ENCODE data around the gene SLC23A2.

The SLC23A2 gene

DNA sequence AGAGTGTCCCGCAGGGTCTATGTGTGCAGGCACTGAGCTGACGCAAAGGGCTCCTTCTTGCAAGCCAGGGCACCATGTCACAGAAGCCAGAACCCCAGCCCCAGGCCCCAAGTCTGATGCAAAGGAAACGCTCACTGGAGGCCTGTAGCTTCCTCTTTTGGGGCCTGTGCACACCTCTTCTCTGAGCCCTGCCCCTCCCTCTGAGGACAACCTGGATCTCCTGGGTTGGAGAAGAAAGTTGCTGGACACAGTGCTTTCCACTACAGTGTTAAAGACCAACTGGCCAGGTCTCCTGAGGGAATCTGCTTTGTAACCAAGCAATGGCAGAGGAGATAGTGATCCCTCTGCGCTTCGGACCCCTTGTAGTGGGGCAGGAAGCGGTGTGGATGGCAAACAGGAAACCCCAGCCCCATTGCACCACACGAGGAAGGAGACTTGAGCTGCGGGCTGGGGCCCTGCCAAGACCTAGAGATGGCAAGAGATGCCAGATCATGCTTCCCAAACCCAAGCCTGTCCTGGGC, 189.6 kb downstream of the SLC23A2 start:
- peak in 1 of 2 donors; percentile 50 for DNase-seq

- DNase-seq = no peak
These were observed 190.1 kb downstream of the SLC23A2 start for GRCh38 chr20:4811257-4811656.

GRCh38 chr20:4810426-4811019, 190.8 kb downstream of the SLC23A2 start:
- no peak for DNase-seq

GRCh38 chr20:4809707-4810106, 191.6 kb downstream of the SLC23A2 start:
- no peak for DNase-seq

DNA sequence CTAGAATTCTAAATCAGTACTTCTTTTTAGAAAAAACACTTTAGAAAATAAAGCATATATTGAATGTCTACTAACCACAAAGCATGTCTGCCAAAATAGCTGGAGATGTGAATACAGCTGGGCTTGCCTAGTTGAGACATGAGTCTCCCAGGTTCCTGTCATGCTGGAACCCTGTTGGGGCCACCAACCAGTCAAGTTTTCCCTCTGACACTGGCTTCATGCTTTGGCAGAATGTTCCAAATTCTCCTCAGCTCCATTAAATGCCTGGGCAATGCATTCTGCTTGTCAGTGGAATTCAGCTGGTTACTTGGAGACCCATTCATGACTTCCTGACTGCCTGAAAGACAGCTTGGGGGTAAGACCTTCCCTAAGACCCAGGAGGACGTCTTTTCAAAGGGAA, 192.4 kb downstream of the SLC23A2 start:
- DNase-seq = no peak

DNA sequence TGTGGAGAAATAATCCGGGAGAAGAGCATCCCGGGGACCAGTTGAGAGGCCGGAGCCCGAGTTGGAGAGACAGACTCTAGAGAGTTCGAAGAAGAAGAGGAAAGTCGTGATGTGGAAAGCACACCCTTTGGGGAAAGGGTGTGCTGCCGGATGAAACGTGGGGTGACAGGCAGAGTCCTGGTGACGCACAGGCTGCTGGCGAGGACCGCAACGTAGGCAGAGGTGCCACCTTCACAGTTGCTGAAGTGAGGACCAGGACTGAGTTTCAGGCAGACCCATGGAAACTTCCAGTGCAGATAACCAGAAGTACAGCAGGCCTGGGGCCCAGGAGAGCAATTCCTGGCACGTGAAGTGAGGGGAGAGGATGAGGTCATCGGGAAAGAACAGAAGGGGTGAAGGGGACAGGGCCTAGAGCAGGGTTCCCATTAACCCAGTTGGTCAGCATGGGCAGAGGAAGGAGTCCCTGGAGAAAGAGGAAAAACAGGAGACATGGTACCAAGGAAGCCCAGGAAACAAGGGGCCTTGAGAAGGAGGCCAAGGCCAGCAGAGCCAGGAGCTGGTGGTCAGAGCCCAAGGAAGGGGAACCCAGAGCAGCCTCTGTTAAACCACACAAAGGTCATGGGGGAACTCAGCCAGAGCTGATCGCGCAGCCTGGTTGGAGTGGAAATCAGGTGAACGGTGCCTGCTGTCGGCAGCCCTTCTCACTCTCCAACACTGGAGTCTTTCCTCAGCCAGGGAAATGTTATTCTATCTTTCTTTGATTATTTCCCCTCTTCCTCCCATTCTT, 195.5 kb downstream of the SLC23A2 start:
- no peak for DNase-seq

- no peak for DNase-seq
These were observed 198.8 kb downstream of the SLC23A2 start for GRCh38 chr20:4802527-4802926.
